GM21528 (cell line): ENCODE data around the gene FBXL14.

Source experiments
- ATAC-seq: cut with Tn5 transposase; IDR thresholded peaks from one replicate; pipeline ENCODE4 v1.9.1; 2021; ENCODE audit warnings: mild to moderate bottlenecking, moderate library complexity; ENCODE audit not compliant: unreplicated experiment, low FRiP score

Gene FBXL14

GRCh38 chr12:1519642-1520041 lies 74.7 kb downstream of the FBXL14 start:
- ATAC-seq, result no peak

GRCh38 chr12:1518591-1519516 lies 75.5 kb downstream of the FBXL14 start:
- no peak for ATAC-seq

- ATAC-seq, result no peak
Observed at GRCh38 chr12:1517734-1518525, 76.5 kb downstream of the FBXL14 start.

- ATAC-seq, result no peak
Observed at GRCh38 chr12:1517007-1517406, 77.4 kb downstream of the FBXL14 start.
